Testis (tissue), 2 donors: ENCODE results near the gene FCMR.

Experiments used
- CTCF ChIP-seq, 3 experiments: fragments of 450-650 bp in 2 of 3; fragments of 200-600 bp in 1 of 3; sonication (generic) in 1 of 3; IDR thresholded peaks; one replicate each; pipeline ENCODE4 v1.5.1; 2016 to 2019; ENCODE audit warnings: antibody characterized with exemption in 3 of 3, mild to moderate bottlenecking in 2 of 3, moderate library complexity in 1 of 3
- POLR2A ChIP-seq: fragments of 450-650 bp; IDR thresholded peaks from one replicate; pipeline ENCODE4 v1.6.1; 2017; ENCODE audit warnings: antibody characterized with exemption, mild to moderate bottlenecking, moderate library complexity

- TF ChIP-seq CTCF (IDR thresholded peaks at IDR 0.05) (no peak), POLR2A (no peak)
Observed at GRCh38 chr1:206947255-206947654, 25.5 kb upstream of the FCMR start.
